Nephron progenitor cell (in vitro differentiated cells): ENCODE results near the gene NTMT1.

ENCODE experiments used
- DNase-seq: peaks from one replicate; pipeline ENCODE4 v3.0.0; 2021
- H3K27ac Mint-ChIP-seq: 2 replicates; pipeline ENCODE4 v1.8.0; 2021; ENCODE audit warnings: mild to moderate bottlenecking, moderate library complexity, mixed read lengths
- H3K27me3 Mint-ChIP-seq: 2 replicates; pipeline ENCODE4 v1.8.0; 2021; ENCODE audit warnings: mild to moderate bottlenecking, low read depth, mixed read lengths; ENCODE audit not compliant: poor library complexity
- H3K36me3 Mint-ChIP-seq: 2 replicates; pipeline ENCODE4 v1.8.0; 2021; ENCODE audit warnings: low read depth, mixed read lengths
- H3K4me1 Mint-ChIP-seq: 2 replicates; pipeline ENCODE4 v1.8.0; 2021; ENCODE audit warnings: mixed read lengths
- H3K4me3 Mint-ChIP-seq: 2 replicates; pipeline ENCODE4 v1.8.0; 2021; ENCODE audit warnings: mild to moderate bottlenecking, moderate library complexity, mixed read lengths
- H3K9me3 Mint-ChIP-seq: 2 replicates; pipeline ENCODE4 v1.8.0; 2021; ENCODE audit warnings: mild to moderate bottlenecking, moderate library complexity, mixed read lengths
- CTCF ChIP-seq: fragments of 200-600 bp; sonication (generic); IDR thresholded peaks from 2 replicates; pipeline ENCODE4 v1.5.0; 2021; ENCODE audit warnings: antibody characterized with exemption

Gene NTMT1

GRCh38 chr9:129671065-129671464, 45.1 kb downstream of the NTMT1 start:
- no peak overlapping the region for H3K4me3 Mint-ChIP-seq
- no peak overlapping the region for H3K27ac Mint-ChIP-seq
- H3K9me3 Mint-ChIP-seq: no peaks in the 10 kb centered on the region
- peaks cover 5% of the 10 kb centered on the region for H3K27me3 Mint-ChIP-seq
- no peak for TF ChIP-seq CTCF
- H3K4me1 Mint-ChIP-seq: peaks cover 57% of the 10 kb centered on the region
- peaks cover 10% of the 10 kb centered on the region for H3K36me3 Mint-ChIP-seq
- no peak for DNase-seq

DNA sequence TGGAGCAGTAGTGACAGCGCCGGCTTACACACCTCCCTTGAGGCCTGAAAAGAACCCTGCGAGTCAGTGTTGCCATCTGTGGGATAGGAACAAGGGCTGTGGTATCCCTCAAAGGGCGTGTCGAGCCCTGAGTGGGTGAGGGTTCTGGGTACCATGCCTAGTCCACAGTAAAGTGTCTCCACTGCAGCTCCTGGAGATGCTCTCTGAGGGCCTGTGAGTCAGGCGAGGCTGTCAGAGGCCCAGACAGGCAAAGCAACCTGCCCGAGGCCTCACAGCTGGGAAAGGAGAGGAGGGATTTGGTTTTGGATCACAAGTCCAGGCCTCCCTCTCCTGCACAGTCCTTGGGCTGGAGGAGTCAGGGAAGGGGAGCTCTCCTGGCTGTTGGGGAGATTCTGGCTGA, 45.6 kb downstream of the NTMT1 start:
- TF ChIP-seq CTCF: no peak
- no peak overlapping the region for H3K27ac Mint-ChIP-seq
- no peaks in the 10 kb centered on the region for H3K9me3 Mint-ChIP-seq
- peaks cover 10% of the 10 kb centered on the region for H3K36me3 Mint-ChIP-seq
- no peak for DNase-seq
- no peak overlapping the region for H3K4me3 Mint-ChIP-seq
- H3K27me3 Mint-ChIP-seq: peaks cover 9% of the 10 kb centered on the region
- H3K4me1 Mint-ChIP-seq: peaks cover 58% of the 10 kb centered on the region

DNA sequence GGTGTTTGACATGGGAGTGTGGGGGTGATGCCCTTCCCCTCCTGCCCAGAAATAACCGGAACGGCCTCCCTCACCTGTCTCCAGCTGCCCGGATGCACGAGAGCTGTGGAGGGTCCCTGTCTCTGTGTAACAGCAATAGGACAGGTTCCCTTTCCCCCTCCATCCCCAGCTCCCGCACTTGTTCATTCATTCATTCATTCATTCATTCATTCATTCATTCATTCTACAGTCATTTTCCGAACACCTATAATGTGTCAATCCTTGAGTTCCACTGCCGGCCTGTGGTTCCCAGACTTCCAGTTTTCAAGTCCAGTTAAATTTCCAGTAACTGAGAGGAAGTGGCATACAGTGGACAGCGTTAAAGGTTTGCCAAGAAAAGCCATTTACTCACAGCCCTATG, 46.7 kb downstream of the NTMT1 start:
- Mint-ChIP-seq H3K4me1 (peaks cover 60% of the 10 kb centered on the region), H3K4me3 (no peak overlapping the region), H3K9me3 (no peaks in the 10 kb centered on the region), H3K27me3 (peaks cover 9% of the 10 kb centered on the region), H3K27ac (no peak overlapping the region), H3K36me3 (peaks cover 10% of the 10 kb centered on the region)
- TF ChIP-seq CTCF: no peak
- DNase-seq: no peak

GRCh38 chr9:129673602-129674001, 47.6 kb downstream of the NTMT1 start:
- H3K27ac Mint-ChIP-seq: no peak overlapping the region
- no peak for TF ChIP-seq CTCF
- H3K9me3 Mint-ChIP-seq: no peaks in the 10 kb centered on the region
- peaks cover 9% of the 10 kb centered on the region for H3K27me3 Mint-ChIP-seq
- peaks cover 10% of the 10 kb centered on the region for H3K36me3 Mint-ChIP-seq
- H3K4me1 Mint-ChIP-seq: peaks cover 69% of the 10 kb centered on the region
- no peak for DNase-seq
- no peak overlapping the region for H3K4me3 Mint-ChIP-seq

DNA sequence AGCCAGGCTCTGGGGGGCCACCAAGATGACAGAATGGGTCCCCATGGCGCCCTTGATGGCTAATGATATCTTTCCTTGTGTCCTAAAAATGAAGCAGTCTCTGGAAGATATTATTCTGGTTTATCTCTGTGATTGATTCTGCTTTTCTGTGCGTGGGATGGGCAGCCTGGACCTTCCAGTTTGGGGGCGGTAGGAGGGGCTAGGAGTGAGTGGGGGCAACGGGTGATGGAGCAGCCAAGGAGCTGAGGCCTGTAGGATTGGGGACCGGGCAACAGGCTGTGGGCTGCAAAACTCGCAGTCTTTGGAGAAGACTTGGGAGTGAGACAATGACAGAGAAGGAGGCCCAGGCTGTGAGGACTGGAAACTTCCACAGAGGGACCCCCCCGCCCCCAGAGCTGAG, 48.3 kb downstream of the NTMT1 start:
- Mint-ChIP-seq H3K27ac (peak overlapping the region; percentile 44), H3K36me3 (peaks cover 10% of the 10 kb centered on the region), H3K4me3 (no peak overlapping the region), H3K27me3 (peaks cover 8% of the 10 kb centered on the region), H3K9me3 (no peaks in the 10 kb centered on the region), H3K4me1 (peaks cover 69% of the 10 kb centered on the region)
- TF ChIP-seq CTCF: no peak
- no peak for DNase-seq

DNA sequence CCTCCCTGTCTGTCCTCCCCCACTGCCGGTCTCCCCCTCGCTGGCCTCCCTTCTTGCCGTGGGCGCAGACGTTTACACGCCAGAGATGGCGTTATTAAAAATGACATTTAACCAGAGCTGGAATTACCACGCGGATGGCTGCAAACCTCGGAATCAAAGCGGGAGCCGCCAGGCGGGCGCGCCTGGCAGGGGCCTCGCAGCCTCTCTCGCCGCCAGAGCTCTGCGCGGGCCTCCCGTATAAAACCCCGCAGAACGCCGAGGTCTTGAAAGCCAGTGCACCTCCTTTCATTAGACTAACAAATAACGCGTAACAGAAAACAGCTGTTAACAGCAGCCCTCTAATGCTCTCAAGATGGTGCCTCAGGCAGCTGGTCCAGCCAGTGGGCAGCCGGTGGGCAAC, 49.7 kb downstream of the NTMT1 start:
- Mint-ChIP-seq H3K27me3 (peaks cover 7% of the 10 kb centered on the region), H3K27ac (no peak overlapping the region), H3K36me3 (peaks cover 4% of the 10 kb centered on the region), H3K4me3 (no peak overlapping the region), H3K4me1 (peaks cover 62% of the 10 kb centered on the region), H3K9me3 (no peaks in the 10 kb centered on the region)
- no peak for TF ChIP-seq CTCF
- no peak for DNase-seq
